ENCODE data around the gene MYO1G. TPM values are rescaled to one million over a fixed set of nuclear protein-coding genes. Genes with fewer than 3 reads are reported as not detected.

Gene MYO1G
- total RNA-seq, 1 experiment from 2014 or later: 0.17 TPM

DNA sequence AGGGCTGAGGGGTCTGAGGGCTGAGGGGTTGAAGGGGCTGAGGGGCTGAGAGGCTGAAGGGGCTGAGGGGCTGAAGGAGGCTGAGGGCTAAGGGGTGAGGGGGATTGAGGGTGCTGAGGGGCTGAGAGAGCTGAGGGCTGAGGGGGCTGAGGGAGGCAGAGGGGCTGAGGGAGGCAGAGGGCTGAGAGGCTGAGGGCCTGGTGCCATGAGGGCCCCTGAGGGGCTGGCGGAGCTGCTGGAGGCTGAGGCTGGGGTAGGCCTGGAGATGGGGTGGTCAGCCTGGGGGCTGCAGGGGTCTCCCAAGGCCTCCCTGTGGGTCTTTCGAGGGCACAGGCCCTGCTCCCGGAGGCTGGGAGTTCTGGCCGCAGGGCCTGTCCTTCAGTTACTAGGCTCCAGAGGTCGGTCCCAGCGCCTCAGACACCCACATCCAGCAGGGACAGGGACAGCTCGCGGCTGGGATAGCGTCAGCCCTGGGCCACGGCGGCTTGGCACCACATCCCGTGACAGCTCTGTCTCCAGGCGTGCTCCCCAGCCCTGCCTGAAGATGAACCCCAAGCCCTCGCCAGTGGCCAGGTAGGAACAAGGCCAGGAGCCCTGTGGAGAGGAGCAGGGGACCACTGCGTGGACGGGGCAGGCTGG is 16.9 kb downstream of the MYO1G start:
- TF ChIP-seq, protein P1, sequence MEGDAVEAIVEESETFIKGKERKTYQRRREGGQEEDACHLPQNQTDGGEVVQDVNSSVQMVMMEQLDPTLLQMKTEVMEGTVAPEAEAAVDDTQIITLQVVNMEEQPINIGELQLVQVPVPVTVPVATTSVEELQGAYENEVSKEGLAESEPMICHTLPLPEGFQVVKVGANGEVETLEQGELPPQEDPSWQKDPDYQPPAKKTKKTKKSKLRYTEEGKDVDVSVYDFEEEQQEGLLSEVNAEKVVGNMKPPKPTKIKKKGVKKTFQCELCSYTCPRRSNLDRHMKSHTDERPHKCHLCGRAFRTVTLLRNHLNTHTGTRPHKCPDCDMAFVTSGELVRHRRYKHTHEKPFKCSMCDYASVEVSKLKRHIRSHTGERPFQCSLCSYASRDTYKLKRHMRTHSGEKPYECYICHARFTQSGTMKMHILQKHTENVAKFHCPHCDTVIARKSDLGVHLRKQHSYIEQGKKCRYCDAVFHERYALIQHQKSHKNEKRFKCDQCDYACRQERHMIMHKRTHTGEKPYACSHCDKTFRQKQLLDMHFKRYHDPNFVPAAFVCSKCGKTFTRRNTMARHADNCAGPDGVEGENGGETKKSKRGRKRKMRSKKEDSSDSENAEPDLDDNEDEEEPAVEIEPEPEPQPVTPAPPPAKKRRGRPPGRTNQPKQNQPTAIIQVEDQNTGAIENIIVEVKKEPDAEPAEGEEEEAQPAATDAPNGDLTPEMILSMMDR (conservative IDR thresholded peaks at IDR 0.05; ENCODE audit: low read depth, low read length): no peak
- no peak for TF ChIP-seq EZH2 (IDR thresholded peaks at IDR 0.05; ENCODE audit: borderline replicate concordance, low read depth, low read length, poor library complexity, severe bottlenecking)
- no peak for DNase-seq (ENCODE audit: low spot score)
- CTCF ChIA-PET: no interaction called here
- no peak overlapping the region for H3K4me3 ChIP-seq (ENCODE audit: low read depth, low read length, poor library complexity, severe bottlenecking)
- no peaks in the 10 kb centered on the region for H3K36me3 ChIP-seq (ENCODE audit: insufficient read depth, low read length, poor library complexity, severe bottlenecking)
- H3K27ac ChIP-seq (ENCODE audit: low read depth, low read length, poor library complexity, severe bottlenecking): no peak overlapping the region
- peaks cover 18% of the 10 kb centered on the region for H3K27me3 ChIP-seq (replicated peaks; ENCODE audit: insufficient read depth, low read depth, low read length, poor library complexity)
- H3K4me1 ChIP-seq (ENCODE audit: insufficient read depth, low read length, poor library complexity, severe bottlenecking): no peaks in the 10 kb centered on the region
- intact Hi-C loops (cut with micrococcal nuclease; ENCODE audit: unreplicated experiment): no loop called here
- no peaks in the 10 kb centered on the region for H3K9me3 ChIP-seq (ENCODE audit: low read depth, low read length, poor library complexity, severe bottlenecking)
- BruUV-seq (replicated peaks): no TSS peak
- POLR2A ChIA-PET (ENCODE audit: low non-redundant PET): no interaction called here

DNA sequence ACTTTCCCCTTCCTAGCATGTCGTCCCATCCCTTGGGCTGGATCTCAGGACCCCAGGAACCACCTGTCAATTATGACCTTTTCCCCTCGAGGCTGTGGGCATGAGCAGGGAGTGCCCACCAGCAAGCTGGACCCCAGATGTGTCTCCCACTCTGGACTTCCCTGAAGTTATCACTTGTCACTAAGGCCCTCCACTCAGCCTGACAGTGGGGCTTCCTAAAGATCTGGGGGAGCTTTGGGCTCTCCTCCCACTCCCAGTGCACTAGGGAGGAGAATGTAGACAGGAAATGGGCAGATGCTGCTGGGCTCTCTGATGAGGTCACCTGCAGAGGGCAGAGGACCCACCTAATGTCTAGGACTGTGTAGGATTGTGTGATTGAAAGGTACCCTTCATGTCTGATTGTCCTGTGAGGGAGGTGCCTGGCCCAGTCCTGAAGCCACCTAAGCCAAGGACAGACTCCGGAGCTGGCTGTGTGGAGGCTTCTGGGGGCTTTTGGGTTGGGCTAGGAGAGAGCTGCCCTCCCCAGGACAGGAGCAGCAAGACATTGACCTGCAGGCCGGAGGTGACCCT is 18.7 kb downstream of the MYO1G start:
- Histone ChIP-seq H3K4me1 (ENCODE audit: insufficient read depth, low read length, poor library complexity, severe bottlenecking) (no peaks in the 10 kb centered on the region), H3K27ac (ENCODE audit: low read depth, low read length, poor library complexity, severe bottlenecking) (no peak overlapping the region), H3K9me3 (ENCODE audit: low read depth, low read length, poor library complexity, severe bottlenecking) (no peaks in the 10 kb centered on the region), H3K27me3 (replicated peaks; ENCODE audit: insufficient read depth, low read depth, low read length, poor library complexity) (peaks cover 18% of the 10 kb centered on the region), H3K36me3 (ENCODE audit: insufficient read depth, low read length, poor library complexity, severe bottlenecking) (no peaks in the 10 kb centered on the region), H3K4me3 (ENCODE audit: low read depth, low read length, poor library complexity, severe bottlenecking) (no peak overlapping the region)
- TF ChIP-seq EZH2 (IDR thresholded peaks at IDR 0.05; ENCODE audit: borderline replicate concordance, low read depth, low read length, poor library complexity, severe bottlenecking): no peak
- TF ChIP-seq, protein P1 (conservative IDR thresholded peaks at IDR 0.05; ENCODE audit: low read depth, low read length): no peak
- DNase-seq (ENCODE audit: low spot score): no peak
- no TSS peak for BruUV-seq (replicated peaks)
- CTCF ChIA-PET: no interaction called here
- POLR2A ChIA-PET (ENCODE audit: low non-redundant PET): no interaction called here
- intact Hi-C loops (cut with micrococcal nuclease; ENCODE audit: unreplicated experiment): no loop called here

DNA sequence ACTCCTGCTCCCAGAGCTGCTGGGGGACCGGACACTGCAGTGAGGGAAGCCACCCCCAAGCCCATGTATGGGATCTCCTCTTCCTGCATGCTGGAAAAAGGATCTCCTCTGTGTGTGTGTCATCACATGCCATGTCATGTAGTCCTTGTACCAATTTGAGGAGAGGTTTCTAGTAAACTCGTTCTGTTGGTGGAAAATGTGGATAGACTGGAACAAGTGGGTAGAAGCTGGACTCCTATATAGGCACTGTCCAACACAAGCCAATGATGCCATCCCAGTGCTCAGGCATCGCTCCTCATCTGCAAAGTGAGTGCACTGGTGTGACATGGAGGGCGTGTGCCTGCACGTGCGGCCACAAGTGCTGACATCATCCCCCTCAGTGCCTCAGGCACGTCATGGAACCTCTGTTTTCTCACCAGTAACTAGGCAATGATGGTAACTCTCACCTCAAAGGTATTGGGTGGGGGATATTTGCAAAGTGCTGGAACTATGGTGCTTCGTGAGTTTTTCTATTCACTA is 19.3 kb downstream of the MYO1G start:
- CTCF ChIA-PET: no interaction called here
- H3K4me3 ChIP-seq (ENCODE audit: low read depth, low read length, poor library complexity, severe bottlenecking): no peak overlapping the region
- H3K4me1 ChIP-seq (ENCODE audit: insufficient read depth, low read length, poor library complexity, severe bottlenecking): no peaks in the 10 kb centered on the region
- no peak for DNase-seq (ENCODE audit: low spot score)
- POLR2A ChIA-PET (ENCODE audit: low non-redundant PET): no interaction called here
- intact Hi-C loops (cut with micrococcal nuclease; ENCODE audit: unreplicated experiment): no loop called here
- H3K27me3 ChIP-seq (replicated peaks; ENCODE audit: insufficient read depth, low read depth, low read length, poor library complexity): peaks cover 18% of the 10 kb centered on the region
- H3K27ac ChIP-seq (ENCODE audit: low read depth, low read length, poor library complexity, severe bottlenecking): no peak overlapping the region
- no peaks in the 10 kb centered on the region for H3K9me3 ChIP-seq (ENCODE audit: low read depth, low read length, poor library complexity, severe bottlenecking)
- H3K36me3 ChIP-seq (ENCODE audit: insufficient read depth, low read length, poor library complexity, severe bottlenecking): no peaks in the 10 kb centered on the region
- TF ChIP-seq, protein P1 (conservative IDR thresholded peaks at IDR 0.05; ENCODE audit: low read depth, low read length): no peak
- TF ChIP-seq EZH2 (IDR thresholded peaks at IDR 0.05; ENCODE audit: borderline replicate concordance, low read depth, low read length, poor library complexity, severe bottlenecking): no peak
- no TSS peak for BruUV-seq (replicated peaks)
